Measurements from ENCODE around the gene FANCD2. TPM values are rescaled to one million over a fixed set of nuclear protein-coding genes. Genes with fewer than 3 reads are reported as not detected.
"Not testable (repeated sequence)": the region's sequence is repeated elsewhere in the genome, so short reads cannot be mapped to it uniquely, and the experiment has no call there.

Gene FANCD2
- total RNA-seq, 4 donors from 2014 or later = 4.6 to 38.0 (median 7.7) TPM

DNA sequence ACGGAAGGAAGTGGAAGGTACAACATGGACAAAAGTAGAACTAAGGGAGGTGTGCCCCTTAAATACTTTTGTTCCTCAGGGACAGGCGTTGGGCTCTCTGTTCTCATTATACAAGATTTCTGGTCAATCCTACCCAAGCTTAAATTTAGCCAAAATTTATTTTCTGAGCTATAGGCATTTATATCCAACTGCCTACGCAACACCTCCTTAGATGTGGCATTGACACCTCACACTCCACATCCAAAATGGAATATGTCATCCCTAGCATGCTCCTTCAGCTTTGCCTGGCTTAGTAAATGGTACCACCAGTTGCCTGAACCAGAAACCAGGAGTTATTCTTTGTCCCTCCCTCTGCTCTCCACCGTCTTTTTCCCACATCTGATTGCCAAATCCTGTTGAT, 55.6 kb downstream of the FANCD2 start:
- TF ChIP-seq, protein P1, sequence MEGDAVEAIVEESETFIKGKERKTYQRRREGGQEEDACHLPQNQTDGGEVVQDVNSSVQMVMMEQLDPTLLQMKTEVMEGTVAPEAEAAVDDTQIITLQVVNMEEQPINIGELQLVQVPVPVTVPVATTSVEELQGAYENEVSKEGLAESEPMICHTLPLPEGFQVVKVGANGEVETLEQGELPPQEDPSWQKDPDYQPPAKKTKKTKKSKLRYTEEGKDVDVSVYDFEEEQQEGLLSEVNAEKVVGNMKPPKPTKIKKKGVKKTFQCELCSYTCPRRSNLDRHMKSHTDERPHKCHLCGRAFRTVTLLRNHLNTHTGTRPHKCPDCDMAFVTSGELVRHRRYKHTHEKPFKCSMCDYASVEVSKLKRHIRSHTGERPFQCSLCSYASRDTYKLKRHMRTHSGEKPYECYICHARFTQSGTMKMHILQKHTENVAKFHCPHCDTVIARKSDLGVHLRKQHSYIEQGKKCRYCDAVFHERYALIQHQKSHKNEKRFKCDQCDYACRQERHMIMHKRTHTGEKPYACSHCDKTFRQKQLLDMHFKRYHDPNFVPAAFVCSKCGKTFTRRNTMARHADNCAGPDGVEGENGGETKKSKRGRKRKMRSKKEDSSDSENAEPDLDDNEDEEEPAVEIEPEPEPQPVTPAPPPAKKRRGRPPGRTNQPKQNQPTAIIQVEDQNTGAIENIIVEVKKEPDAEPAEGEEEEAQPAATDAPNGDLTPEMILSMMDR (IDR thresholded peaks at IDR 0.05) = no peak
- no peak for TF ChIP-seq POLR2A (IDR thresholded peaks at IDR 0.05)
- Histone ChIP-seq H3K27me3 (no peaks in the 10 kb centered on the region), H3K9me3 (no peaks in the 10 kb centered on the region), H3K36me3 (no peaks in the 10 kb centered on the region), H3K27ac (no peak overlapping the region), H3K4me1 (no peaks in the 10 kb centered on the region), H3K4me3 (no peak overlapping the region)
- no peak for DNase-seq

DNA sequence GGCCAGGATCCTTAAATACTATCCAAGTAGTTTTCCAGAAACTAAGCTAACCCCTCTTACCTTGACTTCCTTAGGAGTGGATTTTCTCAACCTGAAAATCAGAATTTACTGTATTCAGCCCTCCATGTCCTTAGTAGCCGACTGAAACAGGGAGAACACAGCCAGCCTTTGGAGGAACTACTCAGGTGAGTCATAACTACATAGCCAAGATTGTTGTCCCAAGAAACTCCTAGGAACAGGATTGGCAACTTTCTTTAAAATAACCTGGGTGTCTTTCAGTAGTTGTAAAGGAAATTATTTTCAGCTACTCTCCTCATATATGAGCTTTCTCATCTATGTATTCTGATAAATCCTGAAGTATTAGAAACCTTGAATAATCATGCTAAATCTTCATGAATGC, 59.5 kb downstream of the FANCD2 start:
- H3K9me3 ChIP-seq = no peaks in the 10 kb centered on the region
- H3K4me1 ChIP-seq = no peaks in the 10 kb centered on the region
- H3K4me3 ChIP-seq = no peak overlapping the region
- no peak for DNase-seq
- H3K36me3 ChIP-seq = no peaks in the 10 kb centered on the region
- no peak overlapping the region for H3K27ac ChIP-seq
- TF ChIP-seq, protein P1 (IDR thresholded peaks at IDR 0.05) = no peak
- TF ChIP-seq POLR2A (IDR thresholded peaks at IDR 0.05) = no peak
- no peaks in the 10 kb centered on the region for H3K27me3 ChIP-seq

DNA sequence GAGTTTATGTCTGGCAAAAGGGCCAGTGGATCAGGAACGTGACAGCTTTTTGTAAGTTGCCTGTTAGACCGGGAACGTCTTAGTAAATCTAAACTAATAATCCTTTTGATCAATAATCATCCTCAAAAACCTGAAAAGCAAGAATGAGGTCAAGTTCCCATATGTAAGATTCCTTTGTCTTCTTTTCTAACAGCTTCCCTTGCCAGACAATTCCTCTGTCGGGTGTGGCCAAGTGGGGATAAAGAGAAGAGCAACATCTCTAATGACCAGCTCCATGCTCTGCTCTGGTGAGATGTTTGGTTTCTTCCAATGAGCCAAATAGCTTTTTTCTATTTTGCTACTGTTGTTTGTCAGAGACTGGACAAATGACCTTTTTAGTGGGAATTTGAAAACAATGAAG, 62.0 kb downstream of the FANCD2 start:
- Histone ChIP-seq H3K27me3 (no peaks in the 10 kb centered on the region), H3K4me3 (no peak overlapping the region), H3K4me1 (no peaks in the 10 kb centered on the region), H3K9me3 (no peaks in the 10 kb centered on the region), H3K36me3 (no peaks in the 10 kb centered on the region), H3K27ac (no peak overlapping the region)
- no peak for DNase-seq
- no peak for TF ChIP-seq POLR2A (IDR thresholded peaks at IDR 0.05)
- TF ChIP-seq, protein P1 (IDR thresholded peaks at IDR 0.05) = no peak

DNA sequence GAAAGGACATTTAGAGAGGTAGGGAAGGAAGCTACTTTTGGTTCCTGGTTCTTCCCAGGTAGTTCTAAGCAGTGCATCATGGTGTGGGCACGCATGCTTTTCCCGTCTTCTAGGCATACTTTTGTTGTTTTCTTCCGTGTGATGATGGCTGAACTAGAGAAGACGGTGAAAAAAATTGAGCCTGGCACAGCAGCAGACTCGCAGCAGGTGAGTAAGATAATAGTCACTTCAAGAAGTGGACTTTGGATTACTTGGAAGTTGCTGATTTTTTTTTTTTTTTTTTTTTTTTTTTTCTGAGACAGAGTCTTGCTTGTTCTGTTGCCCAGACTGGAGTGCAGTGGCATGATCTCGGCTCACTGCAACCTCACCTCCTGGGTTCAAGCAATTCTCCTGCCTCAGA, 63.9 kb downstream of the FANCD2 start:
- no peak overlapping the region for H3K4me3 ChIP-seq
- no peaks in the 10 kb centered on the region for H3K36me3 ChIP-seq
- H3K27ac ChIP-seq = peak overlapping the region in 2 of 4 donors; percentile 8 to 36
- H3K4me1 ChIP-seq = no peaks in the 10 kb centered on the region
- TF ChIP-seq, protein P1 (IDR thresholded peaks at IDR 0.05) = no peak
- TF ChIP-seq POLR2A (IDR thresholded peaks at IDR 0.05) = no peak
- H3K27me3 ChIP-seq = no peaks in the 10 kb centered on the region
- H3K9me3 ChIP-seq = no peaks in the 10 kb centered on the region
- peak in 1 of 3 donors; percentile 59 for DNase-seq

DNA sequence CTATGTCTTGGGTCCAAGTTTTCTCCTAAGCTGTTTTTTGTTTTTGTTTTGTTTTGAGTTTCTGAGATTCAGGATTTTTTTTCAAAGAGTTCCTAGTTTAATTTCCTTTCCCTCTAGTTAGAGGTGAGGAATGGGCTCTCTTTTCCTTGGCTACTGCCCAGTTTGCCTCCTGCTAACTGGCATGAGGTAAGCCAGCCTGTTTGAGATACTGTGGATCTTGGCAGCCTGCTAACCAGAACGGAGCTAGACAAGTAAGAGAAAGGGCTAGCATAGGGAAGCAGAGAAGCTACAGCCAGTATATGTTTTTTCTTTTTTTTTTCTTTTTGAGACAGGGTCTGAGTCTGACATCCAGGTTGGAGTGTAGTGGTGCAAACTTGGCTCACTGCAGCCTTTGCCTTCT, 64.5 kb downstream of the FANCD2 start:
- H3K27me3 ChIP-seq, H3K4me1 ChIP-seq, H3K27ac ChIP-seq, H3K9me3 ChIP-seq, DNase-seq, H3K4me3 ChIP-seq, H3K36me3 ChIP-seq: not testable (repeated sequence)

DNA sequence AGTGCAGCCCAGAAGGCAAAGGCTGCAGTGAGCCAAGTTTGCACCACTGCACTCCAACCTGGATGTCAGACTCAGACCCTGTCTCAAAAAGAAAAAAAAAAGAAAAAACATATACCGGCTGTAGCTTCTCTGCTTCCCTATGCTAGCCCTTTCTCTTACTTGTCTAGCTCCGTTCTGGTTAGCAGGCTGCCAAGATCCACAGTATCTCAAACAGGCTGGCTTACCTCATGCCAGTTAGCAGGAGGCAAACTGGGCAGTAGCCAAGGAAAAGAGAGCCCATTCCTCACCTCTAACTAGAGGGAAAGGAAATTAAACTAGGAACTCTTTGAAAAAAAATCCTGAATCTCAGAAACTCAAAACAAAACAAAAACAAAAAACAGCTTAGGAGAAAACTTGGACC, 65.2 kb downstream of the FANCD2 start:
- DNase-seq, H3K9me3 ChIP-seq, H3K36me3 ChIP-seq, H3K4me1 ChIP-seq, H3K27me3 ChIP-seq, H3K27ac ChIP-seq, H3K4me3 ChIP-seq: not testable (repeated sequence)

DNA sequence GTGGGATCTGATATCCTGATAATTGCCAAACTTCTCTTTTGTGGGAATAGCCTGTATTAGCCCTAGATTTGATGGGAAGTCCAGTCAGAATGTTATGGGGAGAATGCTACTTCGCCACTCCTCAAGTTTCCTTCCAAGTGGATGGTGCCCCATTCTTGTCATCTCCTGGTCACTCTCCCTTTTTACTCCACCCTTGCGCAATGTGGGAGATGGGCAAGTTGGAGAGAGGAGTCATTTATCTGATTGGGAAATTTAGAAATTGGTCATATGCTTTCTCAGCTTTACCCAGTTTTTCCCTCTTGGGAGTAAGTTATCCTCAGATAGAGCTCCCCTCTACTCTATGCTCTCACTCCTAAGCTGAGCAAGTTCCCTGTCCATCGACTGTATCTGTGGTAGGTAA, 67.4 kb downstream of the FANCD2 start:
- H3K27ac ChIP-seq = no peak overlapping the region
- no peaks in the 10 kb centered on the region for H3K4me1 ChIP-seq
- TF ChIP-seq, protein P1 (IDR thresholded peaks at IDR 0.05) = no peak
- no peak for TF ChIP-seq POLR2A (IDR thresholded peaks at IDR 0.05)
- no peak for DNase-seq
- H3K4me3 ChIP-seq = no peak overlapping the region
- no peaks in the 10 kb centered on the region for H3K9me3 ChIP-seq
- H3K27me3 ChIP-seq = no peaks in the 10 kb centered on the region
- H3K36me3 ChIP-seq = no peaks in the 10 kb centered on the region

All from Peyer's patch (tissue), 4 donors.